Mammary epithelial cell (primary cell): ENCODE results near the gene COL13A1.

Source experiments
- CTCF ChIP-seq, 2 donors: IDR thresholded peaks in 1 of 2; conservative IDR thresholded peaks in 1 of 2; 2 replicates each; pipeline ENCODE4 v1.5.1; 2011 to 2012; ENCODE audit warnings: inconsistent platforms in 2 of 2, low read length in 2 of 2, mild to moderate bottlenecking in 2 of 2, control low read depth in 1 of 2, low read depth in 1 of 2; ENCODE audit not compliant: insufficient read depth in 1 of 2; ENCODE audit errors: extremely low read depth in 1 of 2
- EZH2 ChIP-seq: IDR thresholded peaks from 2 replicates; pipeline ENCODE4 v1.6.1; 2012; ENCODE audit warnings: low read length, inconsistent platforms, borderline replicate concordance

GRCh38 chr10:69809318-69809717 lies 7.6 kb downstream of the COL13A1 start:
- TF ChIP-seq CTCF (conservative IDR thresholded peaks at IDR 0.05 in 1 of 2, IDR thresholded peaks at IDR 0.05 in 1 of 2; ENCODE audit: extremely low read depth in 1 of 2, insufficient read depth in 1 of 2, low read depth in 1 of 2, low read length in 2 of 2) (no peak), EZH2 (no peak)
